ENCODE results near the gene HYAL1.

DNA sequence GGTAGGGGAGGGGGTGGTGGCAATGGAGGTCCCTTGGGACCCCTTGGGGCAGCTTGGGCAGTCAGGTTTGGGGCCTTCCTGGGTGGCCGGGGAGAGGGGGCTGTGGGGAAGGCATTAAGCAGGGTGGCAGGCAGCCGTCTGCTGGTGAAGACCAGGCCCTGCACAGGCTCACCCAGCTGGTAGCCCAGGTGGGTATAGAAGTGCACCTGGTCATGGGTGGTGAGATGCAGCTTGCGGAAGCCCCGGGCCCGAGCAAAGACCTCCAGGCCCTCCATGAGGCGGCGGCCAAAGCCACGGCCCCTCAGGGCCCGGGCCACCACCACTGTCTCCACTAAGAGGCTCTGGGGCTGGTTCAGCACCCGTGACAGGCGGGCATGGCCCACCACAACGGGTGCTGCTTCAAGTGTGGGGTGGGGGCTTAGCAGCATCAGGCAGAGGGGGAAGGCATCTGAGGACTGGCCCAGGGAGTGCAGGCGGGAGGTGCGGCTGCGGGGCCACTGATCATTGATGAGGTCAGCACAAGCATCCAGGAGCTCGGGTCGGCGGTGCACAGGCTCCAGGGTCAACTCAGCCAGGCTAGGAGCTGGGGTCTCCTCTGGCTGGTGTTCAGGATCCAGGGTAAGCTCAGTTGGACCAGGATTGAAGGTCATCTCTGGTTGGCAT, 6.5 kb downstream of the HYAL1 start:
- TF ChIP-seq, protein P1, sequence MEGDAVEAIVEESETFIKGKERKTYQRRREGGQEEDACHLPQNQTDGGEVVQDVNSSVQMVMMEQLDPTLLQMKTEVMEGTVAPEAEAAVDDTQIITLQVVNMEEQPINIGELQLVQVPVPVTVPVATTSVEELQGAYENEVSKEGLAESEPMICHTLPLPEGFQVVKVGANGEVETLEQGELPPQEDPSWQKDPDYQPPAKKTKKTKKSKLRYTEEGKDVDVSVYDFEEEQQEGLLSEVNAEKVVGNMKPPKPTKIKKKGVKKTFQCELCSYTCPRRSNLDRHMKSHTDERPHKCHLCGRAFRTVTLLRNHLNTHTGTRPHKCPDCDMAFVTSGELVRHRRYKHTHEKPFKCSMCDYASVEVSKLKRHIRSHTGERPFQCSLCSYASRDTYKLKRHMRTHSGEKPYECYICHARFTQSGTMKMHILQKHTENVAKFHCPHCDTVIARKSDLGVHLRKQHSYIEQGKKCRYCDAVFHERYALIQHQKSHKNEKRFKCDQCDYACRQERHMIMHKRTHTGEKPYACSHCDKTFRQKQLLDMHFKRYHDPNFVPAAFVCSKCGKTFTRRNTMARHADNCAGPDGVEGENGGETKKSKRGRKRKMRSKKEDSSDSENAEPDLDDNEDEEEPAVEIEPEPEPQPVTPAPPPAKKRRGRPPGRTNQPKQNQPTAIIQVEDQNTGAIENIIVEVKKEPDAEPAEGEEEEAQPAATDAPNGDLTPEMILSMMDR (conservative IDR thresholded peaks at IDR 0.05; ENCODE audit: low read depth, low read length), result no peak
- no peak for TF ChIP-seq EZH2 (IDR thresholded peaks at IDR 0.05; ENCODE audit: borderline replicate concordance, low read depth, low read length, poor library complexity, severe bottlenecking)

Data from A673 (cell line).